Progenitor cell of endocrine pancreas (in vitro differentiated cells): Measurements from ENCODE around the gene ZFP92. TPM values are rescaled to one million over a fixed set of nuclear protein-coding genes. Genes with fewer than 3 reads are reported as not detected.

Experiments
- DNase-seq: peaks from one replicate; pipeline ENCODE4 v3.0.0; 2021; ENCODE audit warnings: low spot score; ENCODE audit not compliant: unreplicated experiment
- H3K27ac Mint-ChIP-seq: 2 replicates; pipeline ENCODE4 v1.8.0; 2021; ENCODE audit warnings: mild to moderate bottlenecking, moderate library complexity, mixed read lengths
- H3K27me3 Mint-ChIP-seq: 2 replicates; pipeline ENCODE4 v1.8.0; 2021; ENCODE audit warnings: mixed read lengths
- H3K36me3 Mint-ChIP-seq: 2 replicates; pipeline ENCODE4 v1.8.0; 2022; ENCODE audit warnings: mixed read lengths; ENCODE audit not compliant: insufficient read depth
- H3K4me1 Mint-ChIP-seq: 2 replicates; pipeline ENCODE4 v1.8.0; 2021; ENCODE audit warnings: low read depth, mixed read lengths
- H3K4me3 Mint-ChIP-seq: 2 replicates; pipeline ENCODE4 v1.8.0; 2021; ENCODE audit warnings: low read depth, mild to moderate bottlenecking, moderate library complexity, mixed read lengths
- H3K9me3 Mint-ChIP-seq: 2 replicates; pipeline ENCODE4 v1.8.0; 2021; ENCODE audit warnings: low read depth, mixed read lengths
- CTCF ChIP-seq: fragments of 200-600 bp; sonication (generic); IDR thresholded peaks from one replicate; pipeline ENCODE4 v1.5.0; 2021; ENCODE audit warnings: antibody characterized with exemption, mild to moderate bottlenecking; ENCODE audit not compliant: unreplicated experiment
- total RNA-seq: library from RNA; stranded (reverse); gene quantifications from 2 replicates; pipeline ENCODE4 v1.2.1, GENCODE V29; 2021

Gene ZFP92
- total RNA-seq, 1 donor from 2014 or later, result 0.38 TPM

DNA sequence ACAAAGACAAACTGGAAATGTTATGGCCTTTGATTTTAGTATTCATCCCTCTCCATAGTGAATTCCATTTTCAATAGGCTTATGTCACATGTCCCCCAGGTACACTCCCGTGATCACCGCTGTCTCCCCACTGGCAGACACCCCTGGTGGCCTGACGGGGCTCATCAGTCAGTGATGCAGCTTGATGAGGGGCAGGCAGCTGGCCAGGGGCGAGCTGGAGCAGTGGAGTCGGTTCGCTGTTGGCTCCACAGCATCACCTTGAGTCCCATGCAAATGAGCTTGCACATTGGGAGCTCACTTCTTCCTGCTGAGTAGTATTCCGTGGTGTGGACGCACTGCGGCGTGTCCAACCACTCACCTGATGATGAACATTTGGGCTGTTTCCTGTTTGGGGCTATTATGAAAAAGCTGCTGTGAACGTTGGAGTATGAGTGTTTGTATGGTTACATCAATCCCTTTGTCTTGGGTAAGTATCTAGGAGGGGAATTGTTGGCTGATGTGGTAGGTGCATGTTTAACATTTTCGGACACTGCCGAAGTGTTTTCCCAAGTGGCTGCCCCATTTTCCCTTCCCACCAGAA is 29.4 kb downstream of the ZFP92 start:
- H3K4me1 Mint-ChIP-seq, result no peaks in the 10 kb centered on the region
- peaks cover 9% of the 10 kb centered on the region for H3K9me3 Mint-ChIP-seq
- no peak overlapping the region for H3K27ac Mint-ChIP-seq
- no peak overlapping the region for H3K4me3 Mint-ChIP-seq
- H3K36me3 Mint-ChIP-seq, result no peaks in the 10 kb centered on the region
- H3K27me3 Mint-ChIP-seq, result peaks cover 6% of the 10 kb centered on the region
- no peak for TF ChIP-seq CTCF
- DNase-seq, result no peak

GRCh38 chrX:153441296-153441695 is 30.0 kb downstream of the ZFP92 start:
- peaks cover 9% of the 10 kb centered on the region for H3K9me3 Mint-ChIP-seq
- DNase-seq, result no peak
- TF ChIP-seq CTCF, result no peak
- H3K27me3 Mint-ChIP-seq, result peaks cover 6% of the 10 kb centered on the region
- H3K27ac Mint-ChIP-seq, result no peak overlapping the region
- no peaks in the 10 kb centered on the region for H3K4me1 Mint-ChIP-seq
- no peak overlapping the region for H3K4me3 Mint-ChIP-seq
- no peaks in the 10 kb centered on the region for H3K36me3 Mint-ChIP-seq

DNA sequence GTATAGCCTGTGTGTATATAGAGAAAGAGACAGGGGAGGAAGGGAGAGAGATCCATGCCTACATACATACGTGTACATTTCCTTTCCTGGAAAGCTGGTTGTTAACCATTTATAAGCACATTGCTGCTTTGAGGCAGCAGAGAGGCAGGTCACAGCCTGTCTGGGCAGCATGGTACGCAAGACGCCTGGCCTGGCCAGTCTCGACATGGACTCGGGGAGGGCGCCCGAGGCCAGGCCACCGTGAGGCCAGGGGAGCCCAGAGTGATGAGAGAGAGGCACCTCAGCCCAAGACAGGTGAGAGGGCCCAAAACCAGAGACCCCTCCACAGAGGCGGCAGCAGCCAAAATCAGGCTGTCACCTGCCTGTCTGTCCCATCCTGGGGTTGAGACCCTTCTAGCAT is 30.7 kb downstream of the ZFP92 start:
- no peak for TF ChIP-seq CTCF
- no peak for DNase-seq
- Mint-ChIP-seq H3K27ac (no peak overlapping the region), H3K9me3 (peaks cover 9% of the 10 kb centered on the region), H3K4me3 (no peak overlapping the region), H3K27me3 (peaks cover 6% of the 10 kb centered on the region), H3K36me3 (no peaks in the 10 kb centered on the region), H3K4me1 (no peaks in the 10 kb centered on the region)

DNA sequence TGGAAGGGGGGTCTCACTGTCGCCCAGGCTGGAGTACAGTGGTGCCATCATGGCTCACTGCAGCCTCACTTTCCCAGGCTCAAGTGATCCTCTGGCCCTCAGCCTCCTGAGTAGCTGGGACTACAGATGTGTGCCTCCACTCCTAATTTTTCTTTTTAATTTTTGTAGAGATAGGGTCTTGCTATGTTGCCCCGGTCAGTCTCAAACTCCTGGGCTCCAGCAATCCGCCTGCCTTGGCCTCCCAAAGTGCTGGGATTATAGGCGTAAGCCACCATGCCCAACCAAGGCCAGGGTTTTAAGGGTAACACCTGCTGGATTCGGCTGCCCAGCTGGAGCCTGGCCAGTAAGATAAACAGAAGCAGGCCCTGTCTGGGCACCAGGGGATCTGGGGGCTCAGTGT is 31.2 kb downstream of the ZFP92 start:
- H3K36me3 Mint-ChIP-seq, result no peaks in the 10 kb centered on the region

More for the DNA sequence above, 31.2 kb downstream of the ZFP92 start:
- H3K4me3 Mint-ChIP-seq, result no peak overlapping the region
- no peaks in the 10 kb centered on the region for H3K4me1 Mint-ChIP-seq
- TF ChIP-seq CTCF, result no peak
- DNase-seq, result no peak
- peaks cover 6% of the 10 kb centered on the region for H3K27me3 Mint-ChIP-seq
- peaks cover 9% of the 10 kb centered on the region for H3K9me3 Mint-ChIP-seq
- H3K27ac Mint-ChIP-seq, result no peak overlapping the region
